Hematopoietic multipotent progenitor cell (in vitro differentiated cells): ENCODE measurements around the gene ITK. TPM values are rescaled to one million over a fixed set of nuclear protein-coding genes. Genes with fewer than 3 reads are reported as not detected.
"Not testable (repeated sequence)": the region's sequence is repeated elsewhere in the genome, so short reads cannot be mapped to it uniquely, and the experiment has no call there.

Source experiments
- DNase-seq, 3 donors: peaks; one replicate each; pipeline ENCODE4 v3.0.0-alpha.2; 2011 to 2015; ENCODE audit warnings: low read depth in 2 of 3, low spot score in 2 of 3
- total RNA-seq: library from RNA; depleted of rRNA; stranded (reverse); fragments of >200 nt; gene quantifications from one replicate; pipeline ENCODE4 v1.2.3, GENCODE V29; 2012

The ITK gene
- total RNA-seq, 1 donor, result 0.27 TPM

DNA sequence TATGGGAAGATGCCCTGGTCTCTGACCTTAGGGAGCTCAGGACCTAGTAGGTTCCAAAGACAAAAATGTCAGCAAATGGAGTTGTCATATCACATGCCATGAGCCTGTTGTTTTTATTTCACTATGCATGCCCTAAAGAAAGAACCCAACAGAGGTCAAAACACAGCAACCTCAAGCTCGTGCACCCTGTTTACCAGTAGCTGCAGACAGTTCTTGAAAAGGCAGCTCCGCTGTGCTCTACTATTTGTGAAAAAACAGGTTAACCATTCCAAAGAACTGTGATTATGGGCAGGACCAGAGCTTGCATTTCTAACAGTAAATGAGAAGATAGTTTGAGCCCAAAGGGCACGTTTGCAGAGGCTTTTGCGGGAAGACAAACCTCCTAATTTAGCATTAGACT is 22.8 kb downstream of the ITK start:
- DNase-seq, result no peak

DNA sequence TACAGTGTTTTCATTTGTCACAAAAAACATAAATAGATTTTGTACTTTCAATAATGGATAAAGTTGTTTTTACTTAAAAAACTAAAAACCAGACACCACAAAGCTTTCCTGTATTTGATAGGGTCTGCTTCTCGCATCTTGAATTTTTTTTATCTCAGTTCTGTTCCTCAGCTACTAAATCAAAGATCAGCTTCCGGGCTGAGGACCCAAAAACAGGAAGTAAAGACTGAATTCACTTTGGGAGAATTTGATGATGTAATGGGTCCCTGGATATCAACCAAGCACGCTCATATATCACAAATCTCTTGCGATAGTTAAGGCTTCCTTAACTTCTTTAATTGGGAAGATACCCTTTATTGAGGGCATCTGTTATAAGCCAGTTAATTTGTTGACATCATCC is 24.1 kb downstream of the ITK start:
- DNase-seq, result peak in 2 of 3 donors; percentile 52 to 73

DNA sequence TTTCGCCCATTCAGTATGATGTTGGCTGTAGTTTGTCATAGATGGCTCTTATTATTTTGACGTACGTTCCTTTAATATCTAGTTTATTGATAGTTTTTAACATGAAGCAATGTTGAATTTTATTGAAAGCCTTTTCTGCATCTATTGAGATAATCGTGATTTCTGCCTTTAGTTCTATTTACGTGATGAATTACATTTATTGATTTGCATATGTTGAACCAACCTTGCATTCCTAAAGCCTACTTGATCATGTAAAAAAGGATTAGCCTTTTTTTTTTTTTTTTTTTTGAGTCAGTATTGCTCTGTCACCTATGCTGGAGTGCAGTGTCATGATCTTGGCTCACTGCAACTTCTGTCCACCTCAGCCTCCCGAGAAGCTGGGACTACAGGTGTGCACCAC is 25.1 kb downstream of the ITK start:
- DNase-seq, result no peak

GRCh38 chr5:157210652-157211051 is 30.0 kb downstream of the ITK start:
- not testable (repeated sequence) for DNase-seq

GRCh38 chr5:157212307-157212706 is 31.7 kb downstream of the ITK start:
- no peak for DNase-seq

GRCh38 chr5:157213527-157214243 is 33.0 kb downstream of the ITK start:
- no peak for DNase-seq

DNA sequence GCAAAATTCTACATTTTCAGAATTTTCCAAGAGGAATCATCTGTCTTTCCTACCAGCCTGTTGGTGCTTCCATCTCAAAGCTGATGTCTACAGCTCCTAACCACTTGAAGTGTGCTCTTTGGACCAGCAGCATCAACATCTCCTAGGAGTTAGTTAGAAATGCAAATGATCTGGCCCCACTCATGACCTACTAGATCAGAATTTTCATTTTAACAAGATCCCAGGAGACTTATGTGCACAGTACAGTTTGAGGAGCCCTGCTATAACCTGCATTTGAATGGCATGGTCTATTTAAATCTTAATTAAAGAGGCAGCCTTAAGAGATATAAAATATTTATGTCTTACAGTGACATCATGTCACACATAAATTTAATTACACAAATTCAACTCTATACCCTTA is 33.8 kb downstream of the ITK start:
- no peak for DNase-seq

GRCh38 chr5:157214861-157215513 is 34.3 kb downstream of the ITK start:
- DNase-seq, result peak in 1 of 3 donors; percentile 10

DNA sequence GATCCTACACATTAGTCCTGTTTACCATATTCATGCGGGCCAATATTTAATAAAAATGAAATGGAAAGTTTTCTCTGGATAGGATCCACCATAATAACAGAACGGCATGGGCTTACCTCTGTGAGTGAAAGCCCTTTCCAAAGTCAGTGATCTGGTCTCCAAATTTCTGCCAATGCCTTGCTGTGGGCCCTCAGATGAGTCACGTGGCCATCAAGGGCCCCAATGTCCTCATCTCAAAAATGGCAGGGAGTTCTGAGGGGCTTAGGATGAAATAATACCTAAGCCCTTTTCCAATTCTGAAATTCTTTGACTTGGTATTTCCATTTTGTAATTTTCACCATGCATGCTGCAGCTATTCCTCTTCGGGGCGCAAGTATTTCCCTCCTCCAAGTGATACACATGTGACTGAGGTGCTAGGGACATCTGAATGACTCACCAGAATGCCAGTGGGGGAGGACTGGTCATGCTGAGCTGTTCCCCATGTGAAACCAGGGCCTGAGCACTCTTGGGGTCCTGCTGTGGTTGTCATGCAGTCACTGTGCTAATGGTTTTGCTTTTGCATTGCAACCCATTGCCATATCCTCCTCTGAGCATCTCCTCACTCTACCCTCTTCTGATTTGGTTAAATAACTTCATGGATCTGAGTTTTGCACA is 35.0 kb downstream of the ITK start:
- DNase-seq, result no peak

GRCh38 chr5:157216391-157217142 is 35.9 kb downstream of the ITK start:
- no peak for DNase-seq

DNA sequence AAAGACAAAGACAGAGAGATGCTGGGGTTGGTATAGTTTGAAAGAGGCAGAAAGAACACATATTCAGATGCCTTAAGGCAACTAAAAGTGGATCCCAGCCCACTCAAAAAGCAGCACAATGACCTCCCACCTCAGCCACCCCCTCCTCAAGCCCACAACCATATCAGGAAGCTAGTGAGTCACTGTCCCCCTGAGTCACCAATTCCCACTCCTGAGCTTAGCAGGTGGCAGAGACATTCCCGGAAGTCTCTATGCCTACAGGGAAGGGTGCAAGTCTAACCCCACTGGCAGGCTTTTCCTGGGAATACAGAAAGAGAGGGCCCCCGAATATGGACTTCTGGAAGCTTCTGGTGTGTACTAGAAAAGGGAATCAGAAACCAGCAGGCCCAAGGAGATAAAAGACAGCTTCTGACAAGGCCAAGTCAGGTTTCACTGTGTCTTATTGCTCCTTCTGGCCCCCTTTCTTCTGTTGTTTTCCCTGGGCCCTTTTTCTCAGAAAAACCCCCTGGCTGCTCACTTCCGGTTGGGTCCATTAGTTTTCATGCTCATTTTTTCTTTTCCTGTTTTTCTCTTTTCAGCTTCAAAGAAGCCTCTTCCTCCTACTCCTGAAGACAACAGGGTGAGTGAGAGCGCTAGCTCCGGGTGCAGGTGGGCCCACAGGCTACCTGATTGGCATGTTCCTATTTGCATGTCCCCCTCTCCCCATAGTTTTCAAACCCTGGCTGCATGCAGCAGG is 36.8 kb downstream of the ITK start:
- DNase-seq, result peak in 1 of 3 donors; percentile 52

DNA sequence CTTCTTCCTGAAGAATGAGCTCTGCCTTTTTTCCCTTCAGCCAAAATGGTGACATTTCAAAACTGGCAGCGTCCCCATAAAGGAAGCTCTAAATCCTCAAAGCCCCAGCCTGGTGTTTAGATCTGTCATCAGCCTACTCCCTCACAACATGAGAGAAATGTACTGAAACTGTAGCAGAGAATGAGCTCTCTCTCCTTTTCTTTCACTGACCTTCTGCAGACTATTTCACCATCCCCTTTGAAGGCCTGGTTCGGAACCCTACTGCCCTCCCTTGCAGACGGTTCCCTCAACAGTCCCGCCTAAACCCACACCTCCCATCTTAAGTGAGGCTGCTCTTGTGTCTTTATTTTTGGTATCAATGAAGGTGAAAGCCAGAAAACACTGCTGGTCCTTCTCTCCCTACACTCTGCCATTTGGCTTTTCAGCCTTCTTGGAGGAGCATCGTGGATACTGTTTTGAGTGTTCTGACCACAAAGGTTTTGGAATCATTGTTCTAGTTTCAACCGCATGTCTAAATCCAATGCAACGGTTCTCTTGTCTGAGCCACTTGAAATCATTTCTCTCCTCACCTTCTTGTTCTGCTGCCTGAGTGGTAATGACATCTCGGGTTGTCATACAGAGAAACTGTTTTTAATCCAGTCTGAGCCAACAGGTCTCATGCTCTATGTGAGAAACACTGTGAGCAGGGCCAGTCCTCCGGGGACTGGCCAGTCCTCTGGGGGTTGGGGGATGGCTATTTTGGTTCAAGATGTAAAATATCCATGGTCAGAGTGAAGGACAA is 39.0 kb downstream of the ITK start:
- DNase-seq, result no peak

- peak in 1 of 3 donors; percentile 17 for DNase-seq
These were observed 41.3 kb downstream of the ITK start for GRCh38 chr5:157221959-157222358.

GRCh38 chr5:157222506-157223230 is 42.0 kb downstream of the ITK start:
- DNase-seq, result no peak

DNA sequence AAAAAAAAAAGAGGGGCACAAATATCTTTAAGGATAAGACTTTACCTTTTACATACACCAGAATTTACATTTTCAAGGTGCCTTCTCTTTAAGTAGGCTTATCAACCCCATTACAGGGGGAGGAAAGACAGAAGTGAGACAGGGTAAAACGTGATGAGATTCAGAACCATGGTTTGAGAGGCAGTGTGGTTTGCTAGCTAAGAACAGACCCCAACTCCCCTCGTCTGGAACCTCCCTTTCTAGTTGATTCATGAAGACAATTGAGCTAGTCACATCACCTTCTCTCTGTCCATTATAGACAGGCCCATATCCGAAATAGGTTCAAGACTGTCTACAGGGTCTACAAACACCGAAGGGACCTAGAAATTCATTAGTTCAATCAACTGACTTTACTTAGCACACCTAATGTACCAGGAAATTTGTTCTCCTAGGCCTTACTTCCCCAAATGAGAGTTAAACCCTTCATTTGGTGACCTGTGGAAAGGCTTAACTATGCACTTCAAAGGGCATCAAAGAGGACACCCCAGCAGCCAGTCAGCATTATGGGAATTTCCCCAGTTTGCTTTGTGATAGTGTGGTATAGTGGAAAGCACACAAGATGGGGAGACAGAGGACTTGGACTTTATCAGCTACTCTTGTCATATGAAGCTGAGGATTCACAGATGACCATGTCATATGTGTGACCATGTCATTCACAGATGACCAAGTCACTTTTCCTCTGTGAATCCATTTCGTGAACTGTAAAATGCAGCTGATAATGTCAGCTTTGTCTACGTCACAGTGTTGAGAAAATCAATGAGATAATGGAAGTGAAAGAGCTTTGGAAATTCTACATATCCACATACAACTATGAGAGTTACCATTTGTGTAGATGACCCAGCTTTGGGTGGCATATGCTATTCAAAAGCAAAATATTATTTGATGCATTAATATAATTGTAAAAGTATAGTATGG is 45.1 kb downstream of the ITK start:
- no peak for DNase-seq

DNA sequence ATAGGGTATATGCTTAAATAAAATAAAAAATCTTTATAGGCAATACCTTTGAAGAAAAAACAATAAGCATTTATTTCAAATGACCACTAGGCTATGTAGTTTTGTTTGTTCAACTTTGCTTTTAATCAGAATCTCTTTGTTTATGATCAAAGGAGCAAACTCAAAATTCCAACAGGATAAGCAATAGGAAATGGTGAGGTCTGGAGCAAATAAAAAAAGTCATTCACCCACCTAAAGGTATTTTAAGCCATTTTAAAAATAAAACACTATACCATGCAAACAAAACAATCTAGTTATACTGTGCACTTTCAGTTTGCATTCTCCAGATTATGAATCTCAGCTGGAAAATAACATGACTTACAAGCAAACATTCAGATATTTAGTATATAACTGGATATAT is 50.0 kb downstream of the ITK start:
- DNase-seq, result no peak

- DNase-seq, result no peak
These were observed 52.1 kb downstream of the ITK start for GRCh38 chr5:157232706-157233105.

- peak in 1 of 3 donors; percentile 38 for DNase-seq
These were observed 52.9 kb downstream of the ITK start for GRCh38 chr5:157233515-157233914.
